A673 (cell line): ENCODE results near the gene CYP2A13.

Experiments used
- EZH2 ChIP-seq: fragments of 200-600 bp; sonication (generic); IDR thresholded peaks from 2 replicates; pipeline ENCODE4 v1.6.1; 2017; ENCODE audit warnings: borderline replicate concordance, low read depth, mild to moderate bottlenecking, mixed read lengths, antibody characterized with exemption, low read length; ENCODE audit not compliant: poor library complexity, severe bottlenecking
- TF ChIP-seq, protein P1 (sequence below): fragments of 300-800, 200-600 bp; sonication (generic); conservative IDR thresholded peaks from 2 replicates; pipeline ENCODE4 v1.5.1; 2017; ENCODE audit warnings: low read depth, mild to moderate bottlenecking, antibody characterized with exemption, low read length, moderate library complexity, mixed read lengths

DNA sequence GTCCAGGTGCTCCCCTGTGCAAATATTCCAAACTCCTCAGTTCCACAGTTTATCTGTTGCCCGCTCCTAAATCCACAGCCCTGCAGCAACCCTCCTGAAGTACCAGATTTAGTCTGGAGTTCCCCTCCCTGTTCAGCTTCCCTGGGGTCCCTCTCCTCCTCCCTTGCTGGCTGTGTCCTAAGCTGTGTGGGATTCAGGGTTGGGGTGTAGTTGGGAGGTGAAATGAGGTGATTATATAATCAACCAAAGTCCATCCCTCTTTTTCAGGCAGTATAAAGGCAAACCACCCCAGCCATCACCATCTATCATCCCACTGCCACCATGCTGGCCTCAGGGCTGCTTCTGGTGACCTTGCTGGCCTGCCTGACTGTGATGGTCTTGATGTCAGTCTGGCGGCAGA, at the start of gene CYP2A13:
- TF ChIP-seq, protein P1, sequence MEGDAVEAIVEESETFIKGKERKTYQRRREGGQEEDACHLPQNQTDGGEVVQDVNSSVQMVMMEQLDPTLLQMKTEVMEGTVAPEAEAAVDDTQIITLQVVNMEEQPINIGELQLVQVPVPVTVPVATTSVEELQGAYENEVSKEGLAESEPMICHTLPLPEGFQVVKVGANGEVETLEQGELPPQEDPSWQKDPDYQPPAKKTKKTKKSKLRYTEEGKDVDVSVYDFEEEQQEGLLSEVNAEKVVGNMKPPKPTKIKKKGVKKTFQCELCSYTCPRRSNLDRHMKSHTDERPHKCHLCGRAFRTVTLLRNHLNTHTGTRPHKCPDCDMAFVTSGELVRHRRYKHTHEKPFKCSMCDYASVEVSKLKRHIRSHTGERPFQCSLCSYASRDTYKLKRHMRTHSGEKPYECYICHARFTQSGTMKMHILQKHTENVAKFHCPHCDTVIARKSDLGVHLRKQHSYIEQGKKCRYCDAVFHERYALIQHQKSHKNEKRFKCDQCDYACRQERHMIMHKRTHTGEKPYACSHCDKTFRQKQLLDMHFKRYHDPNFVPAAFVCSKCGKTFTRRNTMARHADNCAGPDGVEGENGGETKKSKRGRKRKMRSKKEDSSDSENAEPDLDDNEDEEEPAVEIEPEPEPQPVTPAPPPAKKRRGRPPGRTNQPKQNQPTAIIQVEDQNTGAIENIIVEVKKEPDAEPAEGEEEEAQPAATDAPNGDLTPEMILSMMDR = no peak
- TF ChIP-seq EZH2 = no peak
